Neuronal stem cell (in vitro differentiated cells): ENCODE data around the gene KIAA1755.

Experiments used
- DNase-seq: peaks from one replicate; pipeline ENCODE4 v3.0.0-alpha.2; 2013; ENCODE audit warnings: low spot score
- H2AFZ ChIP-seq: one replicate; pipeline ENCODE4 v1.6.1; 2013; ENCODE audit warnings: mild to moderate bottlenecking, low read length, inconsistent platforms
- H2AK5ac ChIP-seq: 2 replicates; pipeline ENCODE4 v1.6.1; 2013; ENCODE audit warnings: low read depth, mild to moderate bottlenecking, inconsistent platforms, low read length, moderate library complexity, mixed read lengths
- H2BK120ac ChIP-seq: 2 replicates; pipeline ENCODE4 v1.6.1; 2013; ENCODE audit warnings: low read depth, mild to moderate bottlenecking, inconsistent platforms, low read length, moderate library complexity, mixed read lengths
- H2BK12ac ChIP-seq: one replicate; pipeline ENCODE4 v1.6.1; 2013; ENCODE audit warnings: low read length, inconsistent platforms
- H2BK15ac ChIP-seq: 2 replicates; pipeline ENCODE4 v1.6.1; 2013; ENCODE audit warnings: mild to moderate bottlenecking, low read length, inconsistent platforms, mixed read lengths
- H2BK5ac ChIP-seq: one replicate; pipeline ENCODE4 v1.6.1; 2013; ENCODE audit warnings: inconsistent platforms, mild to moderate bottlenecking, low read length, moderate library complexity
- H3K14ac ChIP-seq: one replicate; pipeline ENCODE4 v1.6.1; 2013; ENCODE audit warnings: low read length, inconsistent platforms
- H3K18ac ChIP-seq: 2 replicates; pipeline ENCODE4 v1.6.1; 2013; ENCODE audit warnings: low read length, inconsistent platforms
- H3K23ac ChIP-seq: 2 replicates; pipeline ENCODE4 v1.6.1; 2013; ENCODE audit warnings: low read depth, mild to moderate bottlenecking, mixed read lengths, low read length, inconsistent platforms; ENCODE audit not compliant: poor library complexity
- H3K27ac ChIP-seq: replicated peaks from 3 replicates; pipeline ENCODE4 v1.5.1; 2013; ENCODE audit warnings: low read length, inconsistent platforms
- H3K27me3 ChIP-seq, 3 experiments: 2 replicates each; pipeline ENCODE4 v1.6.1; 2013; ENCODE audit warnings: low read length in 3 of 3, mild to moderate bottlenecking in 2 of 3, inconsistent platforms in 1 of 3, low read depth in 1 of 3, mixed read lengths in 1 of 3, moderate library complexity in 1 of 3; ENCODE audit not compliant: control insufficient read depth in 3 of 3, insufficient read depth in 3 of 3
- H3K36me3 ChIP-seq, 2 donors: replicated peaks in 1 of 2; 2 replicates each; pipeline ENCODE4 v1.6.1; 2013; ENCODE audit warnings: low read length in 2 of 2; ENCODE audit not compliant: control insufficient read depth in 2 of 2, insufficient read depth in 2 of 2
- H3K4ac ChIP-seq: 2 replicates; pipeline ENCODE4 v1.6.1; 2013; ENCODE audit warnings: inconsistent platforms, mild to moderate bottlenecking, low read length, moderate library complexity
- H3K4me1 ChIP-seq, 2 donors: 1 replicate in 1 of 2; 2 replicates in 1 of 2; pipeline ENCODE4 v1.6.1; 2013; ENCODE audit warnings: low read length in 2 of 2, low read depth in 1 of 2; ENCODE audit not compliant: control insufficient read depth in 2 of 2, insufficient read depth in 1 of 2
- H3K4me2 ChIP-seq: one replicate; pipeline ENCODE4 v1.6.1; 2013; ENCODE audit warnings: mild to moderate bottlenecking, low read length, inconsistent platforms; ENCODE audit not compliant: insufficient read depth, poor library complexity, severe bottlenecking
- H3K4me3 ChIP-seq, 2 donors: 2 replicates each; pipeline ENCODE4 v1.5.1; 2013; ENCODE audit warnings: low read length in 2 of 2, mild to moderate bottlenecking in 2 of 2, inconsistent platforms in 1 of 2, moderate library complexity in 1 of 2
- H3K79me1 ChIP-seq: one replicate; pipeline ENCODE4 v1.6.1; 2013; ENCODE audit warnings: low read depth, mild to moderate bottlenecking, inconsistent platforms, low read length, moderate library complexity
- H3K9ac ChIP-seq: one replicate; pipeline ENCODE4 v1.6.1; 2013; ENCODE audit warnings: mild to moderate bottlenecking, low read depth, low read length, inconsistent platforms; ENCODE audit not compliant: poor library complexity
- H3K9me3 ChIP-seq, 2 donors: replicated peaks in 1 of 2; 2 replicates each; pipeline versions ENCODE3 to v1.6.1; 2013; ENCODE audit warnings: low read length in 2 of 2, mild to moderate bottlenecking in 2 of 2, inconsistent platforms in 1 of 2, low read depth in 1 of 2, mixed read lengths in 1 of 2, moderate library complexity in 1 of 2; ENCODE audit not compliant: control insufficient read depth in 2 of 2, insufficient read depth in 1 of 2
- H4K8ac ChIP-seq: one replicate; pipeline ENCODE4 v1.6.1; 2013; ENCODE audit warnings: low read depth, mild to moderate bottlenecking, inconsistent platforms, low read length, moderate library complexity
- H4K91ac ChIP-seq: one replicate; pipeline ENCODE4 v1.6.1; 2013; ENCODE audit warnings: low read length, low read depth, mild to moderate bottlenecking, inconsistent platforms; ENCODE audit not compliant: poor library complexity
- WGBS, 2 donors: extraction: QIAGEN DNeasy Blood & Tissue Kit; methylation state at CpG; one replicate each; pipeline ENCODE4 v1.1.7; 2013; ENCODE audit warnings: missing lambda C conversion rate in 2 of 2, mixed read lengths in 1 of 2; ENCODE audit not compliant: insufficient read length in 2 of 2, insufficient replicate concordance in 1 of 2; ENCODE audit errors: extremely low coverage in 2 of 2; 5-methylcytosine and 5-hydroxymethylcytosine counted together

KIAA1755 gene

GRCh38 chr20:38173237-38174156, 87.0 kb downstream of the KIAA1755 start:
- DNase-seq = no peak

GRCh38 chr20:38172408-38172807, 88.1 kb downstream of the KIAA1755 start:
- Histone ChIP-seq H3K14ac (no peak overlapping the region), H3K27me3 (no peaks in the 10 kb centered on the region), H3K18ac (no peak overlapping the region), H2BK5ac (no peak overlapping the region), H2BK15ac (no peak overlapping the region), H2BK120ac (no peak overlapping the region), H4K91ac (no peak overlapping the region), H3K27ac (no peak overlapping the region), H3K23ac (no peak overlapping the region), H2BK12ac (no peak overlapping the region), H3K4me3 (no peak overlapping the region), H3K4me2 (no peak overlapping the region), H3K36me3 (no peaks in the 10 kb centered on the region), H2AK5ac (no peak overlapping the region), H3K79me1 (no peaks in the 10 kb centered on the region), H3K9ac (no peak overlapping the region), H2AFZ (no peak overlapping the region), H3K4ac (no peak overlapping the region), H3K4me1 (peaks cover 0 to 19% of the 10 kb centered on the region in 2 donors), H3K9me3 (no peaks in the 10 kb centered on the region), H4K8ac (no peak overlapping the region)
- WGBS, 2 donors = no CpG with 5 or more reads among the region's 4 CpGs
- no peak for DNase-seq

More at GRCh38 chr20:38173237-38174156, 87.0 kb downstream of the KIAA1755 start:
- Histone ChIP-seq H3K4me2 (no peak overlapping the region), H3K27ac (no peak overlapping the region), H3K9ac (no peak overlapping the region), H3K27me3 (no peaks in the 10 kb centered on the region), H3K18ac (no peak overlapping the region), H2BK120ac (no peak overlapping the region), H3K4ac (no peak overlapping the region), H3K79me1 (no peaks in the 10 kb centered on the region), H3K23ac (no peak overlapping the region), H2BK12ac (no peak overlapping the region), H3K9me3 (no peaks in the 10 kb centered on the region), H3K14ac (no peak overlapping the region), H2BK15ac (no peak overlapping the region), H4K91ac (no peak overlapping the region), H2AK5ac (no peak overlapping the region), H4K8ac (no peak overlapping the region), H2BK5ac (no peak overlapping the region), H2AFZ (no peak overlapping the region), H3K4me1 (peaks cover 0 to 19% of the 10 kb centered on the region in 2 donors), H3K36me3 (no peaks in the 10 kb centered on the region), H3K4me3 (no peak overlapping the region)
- no CpG with 5 or more reads among the region's 14 CpGs for WGBS, 2 donors

- Histone ChIP-seq H3K27ac (no peak overlapping the region), H2AK5ac (no peak overlapping the region), H3K4me1 (peaks cover 0 to 14% of the 10 kb centered on the region in 2 donors), H3K27me3 (peaks cover 0 to 2% (median 0%) of the 10 kb centered on the region in 3 experiments), H2BK5ac (no peak overlapping the region), H2BK15ac (no peak overlapping the region), H3K18ac (no peak overlapping the region), H2BK12ac (no peak overlapping the region), H2BK120ac (no peak overlapping the region), H3K9me3 (no peaks in the 10 kb centered on the region), H3K79me1 (no peaks in the 10 kb centered on the region), H2AFZ (no peak overlapping the region), H3K14ac (no peak overlapping the region), H4K91ac (no peak overlapping the region), H3K23ac (no peak overlapping the region), H3K4me3 (no peak overlapping the region), H3K4me2 (no peak overlapping the region), H3K36me3 (no peaks in the 10 kb centered on the region), H3K9ac (no peak overlapping the region), H4K8ac (no peak overlapping the region), H3K4ac (no peak overlapping the region)
- no peak for DNase-seq
- WGBS, 2 donors = no CpG with 5 or more reads among the region's 4 CpGs
Observed at GRCh38 chr20:38171675-38172043, 88.9 kb downstream of the KIAA1755 start.

GRCh38 chr20:38170826-38171674, 89.5 kb downstream of the KIAA1755 start:
- H2BK5ac ChIP-seq = no peak overlapping the region
- H3K9ac ChIP-seq = no peak overlapping the region
- H2BK12ac ChIP-seq = no peak overlapping the region
- H2AK5ac ChIP-seq = no peak overlapping the region
- no peaks in the 10 kb centered on the region for H3K36me3 ChIP-seq
- no peak overlapping the region for H2BK15ac ChIP-seq
- peaks cover 0 to 5% (median 0%) of the 10 kb centered on the region in 3 experiments for H3K27me3 ChIP-seq
- no peaks in the 10 kb centered on the region for H3K9me3 ChIP-seq
- H4K8ac ChIP-seq = no peak overlapping the region
- WGBS, 2 donors = no CpG with 5 or more reads among the region's 11 CpGs
- peak overlapping the region; percentile 46 for H2AFZ ChIP-seq
- H3K4me1 ChIP-seq = peaks cover 0 to 14% of the 10 kb centered on the region in 2 donors
- no peak overlapping the region for H2BK120ac ChIP-seq
- H3K14ac ChIP-seq = no peak overlapping the region
- H4K91ac ChIP-seq = no peak overlapping the region
- H3K4me2 ChIP-seq = no peak overlapping the region
- H3K18ac ChIP-seq = no peak overlapping the region
- no peak overlapping the region for H3K23ac ChIP-seq
- no peak overlapping the region for H3K4me3 ChIP-seq
- DNase-seq = no peak
- H3K27ac ChIP-seq = no peak overlapping the region
- H3K4ac ChIP-seq = no peak overlapping the region
- H3K79me1 ChIP-seq = no peaks in the 10 kb centered on the region
